ENCODE data around the gene WDTC1. TPM values are rescaled to one million over a fixed set of nuclear protein-coding genes. Genes with fewer than 3 reads are reported as not detected.

WDTC1 gene
- total and polyA plus RNA-seq, 2 of the 13 experiments (the other 11 are each of a cell fraction or from before 2014, with no cell fraction given) = 5.5 TPM

GRCh38 chr1:27321813-27322568 lies 87.6 kb downstream of the WDTC1 start, which contains the start of gene TMEM222 (continued):
- TF ChIP-seq HMGXB3 (CRISPR knock-in tag; IDR thresholded peaks at IDR 0.05; ENCODE audit: borderline replicate concordance) (peak; percentile 88), ZMYM4 (CRISPR knock-in tag; IDR thresholded peaks at IDR 0.05) (peak; percentile 97), THYN1 (CRISPR knock-in tag; IDR thresholded peaks at IDR 0.05; ENCODE audit: borderline replicate concordance, low read depth) (no peak), ZNF333 (CRISPR knock-in tag; IDR thresholded peaks at IDR 0.05; ENCODE audit: borderline replicate concordance) (no peak; the same call in 1 of the 2 replicates), RBAK (CRISPR knock-in tag; IDR thresholded peaks at IDR 0.05) (no peak), RCOR2 (CRISPR knock-in tag; IDR thresholded peaks at IDR 0.05) (peak; percentile 38; the same call in 1 of the 2 replicates), ZBTB8A (CRISPR knock-in tag; IDR thresholded peaks at IDR 0.05; ENCODE audit: borderline replicate concordance, low read depth) (no peak), ZNF44 (CRISPR knock-in tag; IDR thresholded peaks at IDR 0.05) (no peak; the same call in 1 of the 2 replicates), NR2F1 (CRISPR knock-in tag; IDR thresholded peaks at IDR 0.05) (0 out of 4 replicates have a peak, but pooled peaks of 1 of the 2 experiments have one; percentile 8), ZNF382 (CRISPR knock-in tag; IDR thresholded peaks at IDR 0.05; ENCODE audit: borderline replicate concordance) (no peak), SIN3A (IDR thresholded peaks at IDR 0.05; ENCODE audit: borderline replicate concordance, low read depth, low read length) (peak; percentile 86; the same call in 1 of the 2 replicates), SMAD1 (CRISPR knock-in tag; IDR thresholded peaks at IDR 0.05; ENCODE audit: borderline replicate concordance, low read depth) (peak; percentile 89; the same call in 1 of the 2 replicates), PPARG (CRISPR knock-in tag; conservative IDR thresholded peaks at IDR 0.05) (peak; percentile 73; the same call in 1 of the 2 replicates), CBX2 (IDR thresholded peaks at IDR 0.05; ENCODE audit: low read depth, low read length) (no peak), CBX2 (CRISPR knock-in tag; IDR thresholded peaks at IDR 0.05; ENCODE audit: low read depth) (no peak), JARID2 (CRISPR knock-in tag; IDR thresholded peaks at IDR 0.05; ENCODE audit: insufficient replicate concordance) (peak; percentile 92), ZNF205 (CRISPR knock-in tag; IDR thresholded peaks at IDR 0.05) (peak; percentile 76), ZNF329 (CRISPR knock-in tag; IDR thresholded peaks at IDR 0.05; ENCODE audit: low read depth) (no peak), ZNF224 (CRISPR knock-in tag; IDR thresholded peaks at IDR 0.05) (no peak), IRF2 (CRISPR knock-in tag; IDR thresholded peaks at IDR 0.05) (peak; percentile 94)
- TF ChIP-seq, protein P1, sequence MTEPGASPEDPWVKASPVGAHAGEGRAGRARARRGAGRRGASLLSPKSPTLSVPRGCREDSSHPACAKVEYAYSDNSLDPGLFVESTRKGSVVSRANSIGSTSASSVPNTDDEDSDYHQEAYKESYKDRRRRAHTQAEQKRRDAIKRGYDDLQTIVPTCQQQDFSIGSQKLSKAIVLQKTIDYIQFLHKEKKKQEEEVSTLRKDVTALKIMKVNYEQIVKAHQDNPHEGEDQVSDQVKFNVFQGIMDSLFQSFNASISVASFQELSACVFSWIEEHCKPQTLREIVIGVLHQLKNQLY (CRISPR knock-in tag; IDR thresholded peaks at IDR 0.05) = peak; percentile 57; the same call in 1 of the 2 replicates
- TF ChIP-seq, protein P2, sequence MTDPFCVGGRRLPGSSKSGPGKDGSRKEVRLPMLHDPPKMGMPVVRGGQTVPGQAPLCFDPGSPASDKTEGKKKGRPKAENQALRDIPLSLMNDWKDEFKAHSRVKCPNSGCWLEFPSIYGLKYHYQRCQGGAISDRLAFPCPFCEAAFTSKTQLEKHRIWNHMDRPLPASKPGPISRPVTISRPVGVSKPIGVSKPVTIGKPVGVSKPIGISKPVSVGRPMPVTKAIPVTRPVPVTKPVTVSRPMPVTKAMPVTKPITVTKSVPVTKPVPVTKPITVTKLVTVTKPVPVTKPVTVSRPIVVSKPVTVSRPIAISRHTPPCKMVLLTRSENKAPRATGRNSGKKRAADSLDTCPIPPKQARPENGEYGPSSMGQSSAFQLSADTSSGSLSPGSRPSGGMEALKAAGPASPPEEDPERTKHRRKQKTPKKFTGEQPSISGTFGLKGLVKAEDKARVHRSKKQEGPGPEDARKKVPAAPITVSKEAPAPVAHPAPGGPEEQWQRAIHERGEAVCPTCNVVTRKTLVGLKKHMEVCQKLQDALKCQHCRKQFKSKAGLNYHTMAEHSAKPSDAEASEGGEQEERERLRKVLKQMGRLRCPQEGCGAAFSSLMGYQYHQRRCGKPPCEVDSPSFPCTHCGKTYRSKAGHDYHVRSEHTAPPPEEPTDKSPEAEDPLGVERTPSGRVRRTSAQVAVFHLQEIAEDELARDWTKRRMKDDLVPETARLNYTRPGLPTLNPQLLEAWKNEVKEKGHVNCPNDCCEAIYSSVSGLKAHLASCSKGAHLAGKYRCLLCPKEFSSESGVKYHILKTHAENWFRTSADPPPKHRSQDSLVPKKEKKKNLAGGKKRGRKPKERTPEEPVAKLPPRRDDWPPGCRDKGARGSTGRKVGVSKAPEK (CRISPR knock-in tag; IDR thresholded peaks at IDR 0.05; ENCODE audit: borderline replicate concordance) = no peak
